GM12878 (cell line): ENCODE measurements around the gene IL1R2.

ENCODE experiments used
- CTCF ChIP-seq, 3 experiments: IDR thresholded peaks in 2 of 3; conservative IDR thresholded peaks in 1 of 3; 2 replicates each; pipeline ENCODE4 v1.5.1; 2011; ENCODE audit warnings: low read depth in 3 of 3, low read length in 3 of 3, mild to moderate bottlenecking in 3 of 3, control low read depth in 2 of 3, moderate library complexity in 2 of 3, inconsistent platforms in 1 of 3, mixed read lengths in 1 of 3; ENCODE audit not compliant: control insufficient read depth in 2 of 3, insufficient read depth in 1 of 3; ENCODE audit errors: extremely low read depth in 1 of 3
- EZH2 ChIP-seq: IDR thresholded peaks from 2 replicates; pipeline ENCODE4 v1.6.1; 2012; ENCODE audit warnings: low read depth, mild to moderate bottlenecking, control low read depth, inconsistent platforms, low read length, borderline replicate concordance; ENCODE audit not compliant: control insufficient read depth
- IKZF2 ChIP-seq, 2 experiments: fragments of 450-650 bp; IDR thresholded peaks; 2 replicates each; pipeline ENCODE4 v1.6.1; 2017; ENCODE audit warnings: mild to moderate bottlenecking in 2 of 2, moderate library complexity in 2 of 2
- POLR2A ChIP-seq: IDR thresholded peaks from 2 replicates; pipeline ENCODE4 v1.6.1; 2011; ENCODE audit warnings: low read depth, mild to moderate bottlenecking, low read length

DNA sequence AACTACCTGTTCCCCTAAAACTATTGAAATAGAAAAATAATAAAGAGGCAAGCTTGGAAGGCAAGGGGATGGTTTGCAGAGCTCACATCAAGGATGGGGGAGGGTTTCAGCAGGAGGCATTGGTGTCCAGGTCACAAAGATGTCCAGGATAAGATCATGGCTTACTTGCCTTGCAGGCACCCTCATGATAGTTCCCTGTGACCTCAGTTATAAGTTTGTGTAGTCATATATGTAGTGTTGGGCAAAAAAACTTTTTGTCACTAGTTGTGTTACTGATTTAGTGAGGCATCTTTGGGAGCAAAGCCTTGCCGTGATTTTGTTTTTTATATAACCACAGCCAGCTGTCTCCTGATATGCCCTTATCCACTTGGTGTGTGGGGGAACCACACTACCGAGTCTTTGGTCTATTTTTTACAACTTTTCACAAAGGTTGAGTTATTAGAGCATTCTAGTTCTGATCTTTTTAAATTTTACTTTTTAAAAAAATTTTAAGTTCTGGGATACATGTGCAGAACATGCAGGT, 53.3 kb downstream of the IL1R2 start:
- no peak for TF ChIP-seq POLR2A
- TF ChIP-seq CTCF (IDR thresholded peaks at IDR 0.05 in 2 of 3, conservative IDR thresholded peaks at IDR 0.05 in 1 of 3; ENCODE audit: control insufficient read depth in 2 of 3, extremely low read depth in 1 of 3, insufficient read depth in 1 of 3, low read depth in 3 of 3, low read length in 3 of 3): no peak
- TF ChIP-seq IKZF2 (IDR thresholded peaks at IDR 0.05): no peak
- TF ChIP-seq EZH2: no peak
